ENCODE data around the gene ACVR1. TPM values are rescaled to one million over a fixed set of nuclear protein-coding genes. Genes with fewer than 3 reads are reported as not detected.

The ACVR1 gene
- total and polyA plus RNA-seq, 4 donors, result 7.5 to 38.3 (median 23.4) TPM

- no peak overlapping the region for H3K27ac ChIP-seq (ENCODE audit: low read depth in 1 of 2, low read length in 1 of 2)
- DNase-seq (no peak), ATAC-seq (ENCODE audit: insufficient read depth, low FRiP score) (no peak)
- no peak overlapping the region for H3K4me3 ChIP-seq
- H3K9me3 ChIP-seq (ENCODE audit: control insufficient read depth in 4 of 4, insufficient read depth in 3 of 4, low read length in 3 of 4), result peaks cover 0 to 1% (median 0%) of the 10 kb centered on the region in 4 donors
- TF ChIP-seq CTCF (IDR thresholded peaks at IDR 0.05; ENCODE audit: control extremely low read depth, extremely low read depth), result no peak
- H3K27me3 ChIP-seq (ENCODE audit: control insufficient read depth in 3 of 3, insufficient read depth in 3 of 3, low read length in 2 of 3), result no peaks in the 10 kb centered on the region
- H3K36me3 ChIP-seq (ENCODE audit: control insufficient read depth in 4 of 4, insufficient read depth in 4 of 4, low read length in 4 of 4), result no peaks in the 10 kb centered on the region
- H3K9ac ChIP-seq (ENCODE audit: insufficient read depth in 1 of 2, low read length in 2 of 2), result no peak overlapping the region
- peaks cover 15 to 55% (median 20%) of the 10 kb centered on the region in 5 donors for H3K4me1 ChIP-seq (ENCODE audit: control insufficient read depth in 5 of 5, insufficient read depth in 5 of 5, low read length in 5 of 5)
- 70 to 71% methylated on average over 7 of the region's 7 CpGs for WGBS, 2 donors
Observed at GRCh38 chr2:157787364-157787938, 88.7 kb downstream of the ACVR1 start.

GRCh38 chr2:157786663-157787363, 89.3 kb downstream of the ACVR1 start:
- no peak for TF ChIP-seq CTCF (IDR thresholded peaks at IDR 0.05; ENCODE audit: control extremely low read depth, extremely low read depth)
- peaks cover 13 to 56% (median 20%) of the 10 kb centered on the region in 5 donors for H3K4me1 ChIP-seq (ENCODE audit: control insufficient read depth in 5 of 5, insufficient read depth in 5 of 5, low read length in 5 of 5)
- WGBS, 2 donors, result 75 to 81% methylated on average over 5 of the region's 5 CpGs

GRCh38 chr2:157785866-157786662, 90.1 kb downstream of the ACVR1 start:
- Histone ChIP-seq H3K4me3 (no peak overlapping the region), H3K27ac (ENCODE audit: low read depth in 1 of 2, low read length in 1 of 2) (no peak overlapping the region), H3K9me3 (ENCODE audit: control insufficient read depth in 4 of 4, insufficient read depth in 3 of 4, low read length in 3 of 4) (peaks cover 0 to 1% (median 0%) of the 10 kb centered on the region in 4 donors), H3K4me1 (ENCODE audit: control insufficient read depth in 5 of 5, insufficient read depth in 5 of 5, low read length in 5 of 5) (peaks cover 13 to 58% (median 20%) of the 10 kb centered on the region in 5 donors), H3K27me3 (ENCODE audit: control insufficient read depth in 3 of 3, insufficient read depth in 3 of 3, low read length in 2 of 3) (no peaks in the 10 kb centered on the region), H3K9ac (ENCODE audit: insufficient read depth in 1 of 2, low read length in 2 of 2) (no peak overlapping the region), H3K36me3 (ENCODE audit: control insufficient read depth in 4 of 4, insufficient read depth in 4 of 4, low read length in 4 of 4) (no peaks in the 10 kb centered on the region)
- ATAC-seq (ENCODE audit: insufficient read depth, low FRiP score), result no peak
- 88 to 91% methylated on average over 6 of the region's 6 CpGs for WGBS, 2 donors
- no peak for DNase-seq
- no peak for TF ChIP-seq CTCF (IDR thresholded peaks at IDR 0.05; ENCODE audit: control extremely low read depth, extremely low read depth)

More at GRCh38 chr2:157786663-157787363, 89.3 kb downstream of the ACVR1 start:
- no peak overlapping the region for H3K4me3 ChIP-seq
- H3K9me3 ChIP-seq (ENCODE audit: control insufficient read depth in 4 of 4, insufficient read depth in 3 of 4, low read length in 3 of 4), result peaks cover 0 to 1% (median 0%) of the 10 kb centered on the region in 4 donors
- no peak overlapping the region for H3K27ac ChIP-seq (ENCODE audit: low read depth in 1 of 2, low read length in 1 of 2)
- no peaks in the 10 kb centered on the region for H3K27me3 ChIP-seq (ENCODE audit: control insufficient read depth in 3 of 3, insufficient read depth in 3 of 3, low read length in 2 of 3)
- no peak for ATAC-seq (ENCODE audit: insufficient read depth, low FRiP score)
- no peak for DNase-seq
- no peaks in the 10 kb centered on the region for H3K36me3 ChIP-seq (ENCODE audit: control insufficient read depth in 4 of 4, insufficient read depth in 4 of 4, low read length in 4 of 4)
- H3K9ac ChIP-seq (ENCODE audit: insufficient read depth in 1 of 2, low read length in 2 of 2), result no peak overlapping the region

Measured in lung (tissue), 12 donors.